ENCODE results near the gene COQ9.

Gene COQ9

DNA sequence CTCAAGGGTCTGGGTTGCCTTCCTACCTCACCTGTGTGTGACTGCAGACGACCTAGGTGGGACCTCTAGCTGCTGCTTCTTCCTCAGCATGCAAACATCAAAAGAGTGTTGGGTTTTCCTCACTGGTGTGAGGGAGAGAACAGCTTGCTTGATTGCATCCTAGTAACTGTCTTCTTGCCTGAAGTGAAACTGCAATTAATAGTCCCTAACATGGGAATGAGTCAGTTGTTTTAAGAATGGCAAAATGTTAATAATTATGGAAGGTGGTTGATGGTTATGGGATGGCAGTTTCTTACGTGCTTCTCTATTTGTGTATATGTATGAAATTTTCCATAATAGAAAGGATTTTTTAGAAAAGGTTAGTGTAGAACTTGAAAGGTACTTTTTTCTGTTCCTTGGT lies 21.1 kb downstream of the COQ9 start:
- H3K4me3 ChIP-seq (ENCODE audit: low read length, poor library complexity, severe bottlenecking) = no peak overlapping the region
- peaks cover 33% of the 10 kb centered on the region for H3K79me2 ChIP-seq (ENCODE audit: insufficient read depth, low read length)
- TF ChIP-seq, protein P1, sequence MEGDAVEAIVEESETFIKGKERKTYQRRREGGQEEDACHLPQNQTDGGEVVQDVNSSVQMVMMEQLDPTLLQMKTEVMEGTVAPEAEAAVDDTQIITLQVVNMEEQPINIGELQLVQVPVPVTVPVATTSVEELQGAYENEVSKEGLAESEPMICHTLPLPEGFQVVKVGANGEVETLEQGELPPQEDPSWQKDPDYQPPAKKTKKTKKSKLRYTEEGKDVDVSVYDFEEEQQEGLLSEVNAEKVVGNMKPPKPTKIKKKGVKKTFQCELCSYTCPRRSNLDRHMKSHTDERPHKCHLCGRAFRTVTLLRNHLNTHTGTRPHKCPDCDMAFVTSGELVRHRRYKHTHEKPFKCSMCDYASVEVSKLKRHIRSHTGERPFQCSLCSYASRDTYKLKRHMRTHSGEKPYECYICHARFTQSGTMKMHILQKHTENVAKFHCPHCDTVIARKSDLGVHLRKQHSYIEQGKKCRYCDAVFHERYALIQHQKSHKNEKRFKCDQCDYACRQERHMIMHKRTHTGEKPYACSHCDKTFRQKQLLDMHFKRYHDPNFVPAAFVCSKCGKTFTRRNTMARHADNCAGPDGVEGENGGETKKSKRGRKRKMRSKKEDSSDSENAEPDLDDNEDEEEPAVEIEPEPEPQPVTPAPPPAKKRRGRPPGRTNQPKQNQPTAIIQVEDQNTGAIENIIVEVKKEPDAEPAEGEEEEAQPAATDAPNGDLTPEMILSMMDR (conservative IDR thresholded peaks at IDR 0.05; ENCODE audit: low read length) = no peak
- TF ChIP-seq EZH2phosphoT487 (IDR thresholded peaks at IDR 0.05; ENCODE audit: borderline replicate concordance) = no peak
- H3K9ac ChIP-seq (ENCODE audit: low read depth, low read length, poor library complexity, severe bottlenecking) = no peak overlapping the region
- H3K4me1 ChIP-seq (ENCODE audit: insufficient read depth, low read length, poor library complexity, severe bottlenecking) = peaks cover 15% of the 10 kb centered on the region
- no peaks in the 10 kb centered on the region for H3F3A ChIP-seq (ENCODE audit: low read depth)
- peaks cover 27% of the 10 kb centered on the region for H4K20me1 ChIP-seq (ENCODE audit: insufficient read depth, low read length, poor library complexity, severe bottlenecking)
- H3K4me2 ChIP-seq (ENCODE audit: low read depth, low read length, poor library complexity, severe bottlenecking) = no peak overlapping the region
- H3K9me3 ChIP-seq (ENCODE audit: insufficient read depth, low read depth, low read length) = no peaks in the 10 kb centered on the region
- no peaks in the 10 kb centered on the region for H3K9me2 ChIP-seq (replicated peaks; ENCODE audit: low read depth, low read length)
- peaks cover 61% of the 10 kb centered on the region; the same call in 1 of the 2 replicates for H3K36me3 ChIP-seq (ENCODE audit: insufficient read depth, low read length)
- no peaks in the 10 kb centered on the region for H3K27me3 ChIP-seq (ENCODE audit: insufficient read depth, low read length, poor library complexity, severe bottlenecking)
- no peak overlapping the region for H2AFZ ChIP-seq (ENCODE audit: low read length)

DNA sequence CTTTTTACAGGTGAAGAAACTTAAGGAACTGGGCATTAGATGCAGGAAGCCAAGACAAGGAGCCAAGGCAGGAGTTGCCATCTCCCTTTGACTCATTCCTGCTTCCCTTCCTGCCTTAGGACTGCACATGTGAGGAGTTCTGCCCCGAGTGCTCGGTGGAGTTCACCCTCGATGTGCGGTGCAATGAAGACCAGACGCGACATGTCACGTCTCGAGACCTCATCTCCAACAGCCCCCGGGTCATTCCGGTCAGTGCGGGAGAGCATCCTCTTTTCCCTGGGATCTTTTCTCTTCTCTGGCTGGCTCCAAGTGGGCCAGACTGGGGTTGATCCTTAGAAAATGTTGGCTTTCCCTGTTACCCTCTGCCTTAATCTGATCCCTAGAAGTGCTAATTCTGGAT lies 21.8 kb downstream of the COQ9 start:
- Histone ChIP-seq H3K4me2 (ENCODE audit: low read depth, low read length, poor library complexity, severe bottlenecking) (no peak overlapping the region), H3K4me1 (ENCODE audit: insufficient read depth, low read length, poor library complexity, severe bottlenecking) (peaks cover 8% of the 10 kb centered on the region), H3K4me3 (ENCODE audit: low read length, poor library complexity, severe bottlenecking) (no peak overlapping the region), H3K36me3 (ENCODE audit: insufficient read depth, low read length) (peaks cover 68% of the 10 kb centered on the region; the same call in 1 of the 2 replicates), H3K9ac (ENCODE audit: low read depth, low read length, poor library complexity, severe bottlenecking) (no peak overlapping the region), H3K27me3 (ENCODE audit: insufficient read depth, low read length, poor library complexity, severe bottlenecking) (no peaks in the 10 kb centered on the region), H3F3A (ENCODE audit: low read depth) (no peaks in the 10 kb centered on the region), H4K20me1 (ENCODE audit: insufficient read depth, low read length, poor library complexity, severe bottlenecking) (peaks cover 20% of the 10 kb centered on the region), H2AFZ (ENCODE audit: low read length) (no peak overlapping the region), H3K9me3 (ENCODE audit: insufficient read depth, low read depth, low read length) (no peaks in the 10 kb centered on the region), H3K9me2 (replicated peaks; ENCODE audit: low read depth, low read length) (no peaks in the 10 kb centered on the region), H3K79me2 (ENCODE audit: insufficient read depth, low read length) (peaks cover 26% of the 10 kb centered on the region)
- no peak for TF ChIP-seq EZH2phosphoT487 (IDR thresholded peaks at IDR 0.05; ENCODE audit: borderline replicate concordance)
- TF ChIP-seq, protein P1 (conservative IDR thresholded peaks at IDR 0.05; ENCODE audit: low read length) = no peak

DNA sequence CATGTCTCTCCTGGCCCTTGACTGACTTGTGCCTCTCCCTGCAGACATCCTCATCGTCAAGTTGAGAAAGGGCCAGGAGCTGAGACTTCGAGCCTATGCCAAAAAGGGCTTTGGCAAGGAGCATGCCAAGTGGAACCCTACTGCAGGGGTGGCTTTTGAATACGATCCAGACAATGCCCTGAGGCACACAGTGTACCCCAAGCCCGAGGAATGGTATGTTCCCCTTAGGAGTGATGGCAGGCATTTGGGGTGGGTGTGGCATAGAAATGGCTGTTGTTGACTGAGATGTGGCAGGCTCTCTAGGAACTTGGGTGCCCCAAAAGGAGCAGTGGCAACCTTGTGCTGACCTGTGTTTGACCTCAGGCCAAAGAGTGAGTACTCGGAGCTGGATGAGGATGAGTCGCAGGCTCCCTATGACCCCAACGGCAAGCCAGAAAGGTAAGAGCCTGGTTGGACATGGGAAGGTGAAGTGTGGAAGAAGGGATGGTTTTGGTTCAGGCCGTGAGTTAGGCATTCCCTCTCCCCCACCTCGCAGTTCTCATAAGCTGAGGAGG lies 22.7 kb downstream of the COQ9 start:
- H3K36me3 ChIP-seq (ENCODE audit: insufficient read depth, low read length) = peaks cover 75% of the 10 kb centered on the region; the same call in 1 of the 2 replicates
- H2AFZ ChIP-seq (ENCODE audit: low read length) = no peak overlapping the region
- no peaks in the 10 kb centered on the region for H3K9me2 ChIP-seq (replicated peaks; ENCODE audit: low read depth, low read length)
- peaks cover 16% of the 10 kb centered on the region for H3K79me2 ChIP-seq (ENCODE audit: insufficient read depth, low read length)
- H3K4me1 ChIP-seq (ENCODE audit: insufficient read depth, low read length, poor library complexity, severe bottlenecking) = peaks cover 9% of the 10 kb centered on the region
- peaks cover 13% of the 10 kb centered on the region for H4K20me1 ChIP-seq (ENCODE audit: insufficient read depth, low read length, poor library complexity, severe bottlenecking)
- H3K27me3 ChIP-seq (ENCODE audit: insufficient read depth, low read length, poor library complexity, severe bottlenecking) = no peaks in the 10 kb centered on the region
- no peak overlapping the region for H3K9ac ChIP-seq (ENCODE audit: low read depth, low read length, poor library complexity, severe bottlenecking)
- H3K9me3 ChIP-seq (ENCODE audit: insufficient read depth, low read depth, low read length) = no peaks in the 10 kb centered on the region
- H3K4me3 ChIP-seq (ENCODE audit: low read length, poor library complexity, severe bottlenecking) = no peak overlapping the region
- H3K4me2 ChIP-seq (ENCODE audit: low read depth, low read length, poor library complexity, severe bottlenecking) = no peak overlapping the region
- H3F3A ChIP-seq (ENCODE audit: low read depth) = no peaks in the 10 kb centered on the region
- TF ChIP-seq, protein P1 (conservative IDR thresholded peaks at IDR 0.05; ENCODE audit: low read length) = no peak
- no peak for TF ChIP-seq EZH2phosphoT487 (IDR thresholded peaks at IDR 0.05; ENCODE audit: borderline replicate concordance)
